NCI-H187 (cell line): ENCODE measurements around the gene MITD1.
"Not testable (repeated sequence)": the region's sequence is repeated elsewhere in the genome, so short reads cannot be mapped to it uniquely, and the experiment has no call there.

ENCODE experiments used
- DNase-seq, 2 experiments: peaks; one replicate each; lab custom pipeline; 2025; lab: John Stamatoyannopoulos, UW

MITD1 gene

GRCh38 chr2:99180755-99181623, at the start of gene MITD1, which contains the start of gene MRPL30:
MITD1 (minus strand) TSS chr2:99181058; CDS start chr2:99180981, 77 bp downstream.
MRPL30 (plus strand) TSS chr2:99181184; CDS start chr2:99186204, 5,020 bp downstream.
- DNase-seq = peak; percentile 79 to 85

GRCh38 chr2:99217929-99218501, 37.2 kb upstream of the MITD1 start:
- DNase-seq = no peak

GRCh38 chr2:99216096-99216495, 35.2 kb upstream of the MITD1 start:
- no peak for DNase-seq

GRCh38 chr2:99205491-99205890, 24.6 kb upstream of the MITD1 start:
- DNase-seq = no peak

GRCh38 chr2:99201959-99202678, 21.3 kb upstream of the MITD1 start:
- DNase-seq = no peak

- no peak for DNase-seq
Measured at GRCh38 chr2:99200076-99200800, 19.4 kb upstream of the MITD1 start.

GRCh38 chr2:99198103-99198841, 17.4 kb upstream of the MITD1 start:
- DNase-seq = no peak

GRCh38 chr2:99192364-99192763, 11.5 kb upstream of the MITD1 start:
- not testable (repeated sequence) for DNase-seq

- no peak for DNase-seq
Measured at GRCh38 chr2:99190548-99190947, 9.7 kb upstream of the MITD1 start.

- DNase-seq = no peak
Measured at GRCh38 chr2:99188357-99188756, 7.5 kb upstream of the MITD1 start.

GRCh38 chr2:99187011-99187410, 6.2 kb upstream of the MITD1 start:
- no peak for DNase-seq

- DNase-seq = no peak
Measured at GRCh38 chr2:99184811-99185210, 4.0 kb upstream of the MITD1 start.

GRCh38 chr2:99183025-99183424, 2.2 kb upstream of the MITD1 start:
- no peak for DNase-seq

- DNase-seq = no peak
Measured at GRCh38 chr2:99181624-99182000, 754 bp upstream of the MITD1 start.

- DNase-seq = no peak
Measured at GRCh38 chr2:99171377-99172140, 9.3 kb downstream of the MITD1 start.

- no peak for DNase-seq
Measured at GRCh38 chr2:99169534-99169933, 11.3 kb downstream of the MITD1 start.

- DNase-seq = no peak
Measured at GRCh38 chr2:99166218-99166617, 14.6 kb downstream of the MITD1 start.

- DNase-seq = no peak
Measured at GRCh38 chr2:99159594-99159993, 21.3 kb downstream of the MITD1 start.

- DNase-seq = no peak
Measured at GRCh38 chr2:99158599-99158998, 22.3 kb downstream of the MITD1 start.

GRCh38 chr2:99156891-99157290, 24.0 kb downstream of the MITD1 start:
- DNase-seq = no peak
